ENCODE data around the gene DVL2. TPM values are rescaled to one million over a fixed set of nuclear protein-coding genes. Genes with fewer than 3 reads are reported as not detected.

The DVL2 gene
- total RNA-seq, 1 experiment from 2014 or later: 41.3 TPM

GRCh38 chr17:7252176-7253043 is 18.1 kb upstream of the DVL2 start, which contains the start of gene ELP5:
ELP5 (plus strand) TSS chr17:7252215; CDS start chr17:7252551, 336 bp downstream.
- Histone ChIP-seq H3K9me3 (no peaks in the 10 kb centered on the region), H3K27me3 (replicated peaks; ENCODE audit: control insufficient read depth, insufficient read depth, low read length) (no peaks in the 10 kb centered on the region), H3K4me3 (ENCODE audit: low read depth, low read length) (peak within 1 kb of the TSS; percentile 70), H3K36me3 (ENCODE audit: control insufficient read depth, insufficient read depth, low read length) (no peaks in the 10 kb centered on the region), H3K4me1 (no peaks in the 10 kb centered on the region)
- CTCF ChIA-PET: interaction anchor here (1.0 kb wide), 1 partner anchor 11 kb away, joined by 3 read pairs; no protein-coding TSS in a partner anchor
- DNase-seq: peak; percentile 88 to 93
- no peak for TF ChIP-seq CTCF (IDR thresholded peaks at IDR 0.05; ENCODE audit: insufficient read depth in 1 of 2, low read depth in 1 of 2, low read length in 1 of 2, severe bottlenecking in 1 of 2, unreplicated experiment in 1 of 2)
- Mint-ChIP-seq H3K27ac (ENCODE audit: unreplicated experiment) (peak within 1 kb of the TSS; percentile 98), H3K4me1 (ENCODE audit: low read depth, unreplicated experiment) (peaks cover 11% of the 10 kb centered on the region), H3K36me3 (ENCODE audit: insufficient read depth, unreplicated experiment) (peaks cover 66% of the 10 kb centered on the region), H3K4me3 (ENCODE audit: unreplicated experiment) (peak within 1 kb of the TSS; percentile 88), H3K9me3 (ENCODE audit: unreplicated experiment) (no peaks in the 10 kb centered on the region), H3K27me3 (ENCODE audit: insufficient read depth, unreplicated experiment) (no peaks in the 10 kb centered on the region)
- no TSS peak for BruUV-seq (replicated peaks)
- POLR2A ChIA-PET: interaction anchor here (1.0 kb wide), 1 partner anchor 10 kb away, joined by 3 read pairs; the partner anchor contains the start of gene GABARAP
- intact Hi-C loops (cut with micrococcal nuclease; ENCODE audit: unreplicated experiment): loop anchor here (1.0 kb wide), 1 partner anchor 13 kb away; the partner anchor contains the start of gene PHF23

GRCh38 chr17:7251661-7252175 is 17.4 kb upstream of the DVL2 start, which contains the start of gene CTDNEP1:
CTDNEP1 (minus strand) TSS chr17:7251734; CDS start chr17:7251296, 438 bp downstream.
- H3K36me3 Mint-ChIP-seq (ENCODE audit: insufficient read depth, unreplicated experiment): peaks cover 59% of the 10 kb centered on the region
- intact Hi-C loops (cut with micrococcal nuclease; ENCODE audit: unreplicated experiment): loop anchor here (1.0 kb wide), 1 partner anchor 12 kb away; the partner anchor contains the start of gene PHF23
- CTCF ChIA-PET: interaction anchor here (1.0 kb wide), 1 partner anchor 10 kb away, joined by 3 read pairs; no protein-coding TSS in a partner anchor
- H3K4me1 Mint-ChIP-seq (ENCODE audit: low read depth, unreplicated experiment): peaks cover 11% of the 10 kb centered on the region
- H3K4me1 ChIP-seq: no peaks in the 10 kb centered on the region
- no peaks in the 10 kb centered on the region for H3K9me3 ChIP-seq
- H3K36me3 ChIP-seq (ENCODE audit: control insufficient read depth, insufficient read depth, low read length): no peaks in the 10 kb centered on the region
- H3K27me3 Mint-ChIP-seq (ENCODE audit: insufficient read depth, unreplicated experiment): no peaks in the 10 kb centered on the region
- H3K4me3 Mint-ChIP-seq (ENCODE audit: unreplicated experiment): peak within 1 kb of the TSS; percentile 88
- no TSS peak for BruUV-seq (replicated peaks)
- DNase-seq: peak; percentile 94 to 96
- no peaks in the 10 kb centered on the region for H3K9me3 Mint-ChIP-seq (ENCODE audit: unreplicated experiment)
- no peaks in the 10 kb centered on the region for H3K27me3 ChIP-seq (replicated peaks; ENCODE audit: control insufficient read depth, insufficient read depth, low read length)
- peak within 1 kb of the TSS; percentile 98 for H3K27ac Mint-ChIP-seq (ENCODE audit: unreplicated experiment)
- peak within 1 kb of the TSS; percentile 70 for H3K4me3 ChIP-seq (ENCODE audit: low read depth, low read length)
- POLR2A ChIA-PET: interaction anchor here (1.0 kb wide), 1 partner anchor 9 kb away, joined by 3 read pairs; the partner anchor contains the start of gene GABARAP
- TF ChIP-seq CTCF (IDR thresholded peaks at IDR 0.05; ENCODE audit: insufficient read depth in 1 of 2, low read depth in 1 of 2, low read length in 1 of 2, severe bottlenecking in 1 of 2, unreplicated experiment in 1 of 2): no peak

Data from Caco-2 (cell line).